Activated naive CD8-positive, alpha-beta T cell treated with anti-CD3 and anti-CD28 coated beads, Interleukin-2, amount 50 U/mL, for 24 hours (primary cell): ENCODE data around the gene PIWIL1.

Source experiments
- ATAC-seq: fragments of 150-1000 bp; cut with Tn5 transposase; one replicate; pipeline ENCODE4 v1.10.0; 2021
- DNase-seq: peaks from one replicate; pipeline ENCODE4 v3.0.0; 2021
- H3K27ac Mint-ChIP-seq: one replicate; pipeline ENCODE4 v1.8.0; 2021; ENCODE audit warnings: mild to moderate bottlenecking, mixed read lengths
- H3K27me3 Mint-ChIP-seq: one replicate; pipeline ENCODE4 v1.8.0; 2021; ENCODE audit warnings: mixed read lengths
- H3K36me3 Mint-ChIP-seq: one replicate; pipeline ENCODE4 v1.8.0; 2021; ENCODE audit warnings: low read depth, mixed read lengths
- H3K4me1 Mint-ChIP-seq: one replicate; pipeline ENCODE4 v1.8.0; 2021; ENCODE audit warnings: mixed read lengths
- H3K4me3 Mint-ChIP-seq: one replicate; pipeline ENCODE4 v1.8.0; 2021; ENCODE audit warnings: mild to moderate bottlenecking, moderate library complexity, mixed read lengths
- H3K9me3 Mint-ChIP-seq: one replicate; pipeline ENCODE4 v1.8.0; 2021; ENCODE audit warnings: mixed read lengths

The PIWIL1 gene

GRCh38 chr12:130337488-130338303, at the start of gene PIWIL1:
TSS of gene PIWIL1 (plus strand) at chr12:130337887. CDS start at chr12:130342592, 4,705 bp downstream.
- H3K36me3 Mint-ChIP-seq = no peaks in the 10 kb centered on the region

GRCh38 chr12:130288206-130288605, 49.5 kb upstream of the PIWIL1 start:
- H3K36me3 Mint-ChIP-seq = no peaks in the 10 kb centered on the region
- H3K27me3 Mint-ChIP-seq = peaks cover 9% of the 10 kb centered on the region
- H3K4me3 Mint-ChIP-seq = no peak overlapping the region
- ATAC-seq = no peak
- no peaks in the 10 kb centered on the region for H3K4me1 Mint-ChIP-seq
- peaks cover 26% of the 10 kb centered on the region for H3K9me3 Mint-ChIP-seq
- no peak overlapping the region for H3K27ac Mint-ChIP-seq
- DNase-seq = no peak

More at GRCh38 chr12:130337488-130338303, at the start of gene PIWIL1:
- Mint-ChIP-seq H3K4me1 (peaks cover 2% of the 10 kb centered on the region), H3K27ac (no peak within 1 kb of the TSS), H3K4me3 (no peak within 1 kb of the TSS), H3K27me3 (peaks cover 23% of the 10 kb centered on the region), H3K9me3 (no peaks in the 10 kb centered on the region)
- DNase-seq = no peak
- ATAC-seq = no peak

GRCh38 chr12:130288691-130289090, 49.0 kb upstream of the PIWIL1 start:
- Mint-ChIP-seq H3K27ac (no peak overlapping the region), H3K27me3 (peaks cover 9% of the 10 kb centered on the region), H3K9me3 (peaks cover 26% of the 10 kb centered on the region), H3K36me3 (no peaks in the 10 kb centered on the region), H3K4me3 (no peak overlapping the region), H3K4me1 (no peaks in the 10 kb centered on the region)
- DNase-seq = no peak
- ATAC-seq = no peak

- peaks cover 5% of the 10 kb centered on the region for H3K27me3 Mint-ChIP-seq
- H3K4me1 Mint-ChIP-seq = no peaks in the 10 kb centered on the region
- H3K36me3 Mint-ChIP-seq = no peaks in the 10 kb centered on the region
- DNase-seq (no peak), ATAC-seq (no peak)
- H3K27ac Mint-ChIP-seq = no peak overlapping the region
- no peak overlapping the region for H3K4me3 Mint-ChIP-seq
- peaks cover 16% of the 10 kb centered on the region for H3K9me3 Mint-ChIP-seq
Observed at GRCh38 chr12:130290114-130290513, 47.6 kb upstream of the PIWIL1 start.

GRCh38 chr12:130298322-130299021, 39.2 kb upstream of the PIWIL1 start:
- Mint-ChIP-seq H3K4me3 (no peak overlapping the region), H3K27ac (no peak overlapping the region), H3K36me3 (no peaks in the 10 kb centered on the region), H3K27me3 (no peaks in the 10 kb centered on the region), H3K9me3 (peaks cover 8% of the 10 kb centered on the region), H3K4me1 (no peaks in the 10 kb centered on the region)
- DNase-seq (no peak), ATAC-seq (no peak)

- no peak overlapping the region for H3K4me3 Mint-ChIP-seq
- H3K27me3 Mint-ChIP-seq = no peaks in the 10 kb centered on the region
- H3K36me3 Mint-ChIP-seq = no peaks in the 10 kb centered on the region
- DNase-seq (no peak), ATAC-seq (no peak)
- no peaks in the 10 kb centered on the region for H3K4me1 Mint-ChIP-seq
- peaks cover 8% of the 10 kb centered on the region for H3K9me3 Mint-ChIP-seq
- no peak overlapping the region for H3K27ac Mint-ChIP-seq
Observed at GRCh38 chr12:130299574-130299973, 38.1 kb upstream of the PIWIL1 start.

- H3K4me1 Mint-ChIP-seq = no peaks in the 10 kb centered on the region
- no peak for ATAC-seq
- no peak overlapping the region for H3K4me3 Mint-ChIP-seq
- no peak for DNase-seq
- H3K27ac Mint-ChIP-seq = no peak overlapping the region
- no peaks in the 10 kb centered on the region for H3K36me3 Mint-ChIP-seq
- no peaks in the 10 kb centered on the region for H3K27me3 Mint-ChIP-seq
- H3K9me3 Mint-ChIP-seq = peaks cover 8% of the 10 kb centered on the region
Observed at GRCh38 chr12:130300090-130300489, 37.6 kb upstream of the PIWIL1 start.

GRCh38 chr12:130300737-130301535, 36.8 kb upstream of the PIWIL1 start:
- H3K9me3 Mint-ChIP-seq = peaks cover 8% of the 10 kb centered on the region
- H3K4me3 Mint-ChIP-seq = no peak overlapping the region
- no peaks in the 10 kb centered on the region for H3K27me3 Mint-ChIP-seq
- H3K27ac Mint-ChIP-seq = no peak overlapping the region
- DNase-seq = no peak
- no peaks in the 10 kb centered on the region for H3K4me1 Mint-ChIP-seq
- H3K36me3 Mint-ChIP-seq = no peaks in the 10 kb centered on the region
- no peak for ATAC-seq

GRCh38 chr12:130301559-130301958, 36.1 kb upstream of the PIWIL1 start:
- no peak overlapping the region for H3K27ac Mint-ChIP-seq
- ATAC-seq = no peak
- no peak overlapping the region for H3K4me3 Mint-ChIP-seq
- no peak for DNase-seq
- H3K36me3 Mint-ChIP-seq = no peaks in the 10 kb centered on the region
- peaks cover 8% of the 10 kb centered on the region for H3K9me3 Mint-ChIP-seq
- H3K27me3 Mint-ChIP-seq = no peaks in the 10 kb centered on the region
- no peaks in the 10 kb centered on the region for H3K4me1 Mint-ChIP-seq

- no peaks in the 10 kb centered on the region for H3K27me3 Mint-ChIP-seq
- H3K4me1 Mint-ChIP-seq = no peaks in the 10 kb centered on the region
- DNase-seq (no peak), ATAC-seq (no peak)
- H3K36me3 Mint-ChIP-seq = no peaks in the 10 kb centered on the region
- H3K27ac Mint-ChIP-seq = no peak overlapping the region
- peaks cover 8% of the 10 kb centered on the region for H3K9me3 Mint-ChIP-seq
- no peak overlapping the region for H3K4me3 Mint-ChIP-seq
Observed at GRCh38 chr12:130303781-130304180, 33.9 kb upstream of the PIWIL1 start.

GRCh38 chr12:130307859-130308258, 29.8 kb upstream of the PIWIL1 start:
- H3K9me3 Mint-ChIP-seq = no peaks in the 10 kb centered on the region
- H3K4me3 Mint-ChIP-seq = no peak overlapping the region
- no peak overlapping the region for H3K27ac Mint-ChIP-seq
- H3K36me3 Mint-ChIP-seq = no peaks in the 10 kb centered on the region
- no peaks in the 10 kb centered on the region for H3K27me3 Mint-ChIP-seq
- no peak for DNase-seq
- H3K4me1 Mint-ChIP-seq = no peaks in the 10 kb centered on the region
- no peak for ATAC-seq

- Mint-ChIP-seq H3K4me3 (no peak overlapping the region), H3K4me1 (no peaks in the 10 kb centered on the region), H3K27ac (no peak overlapping the region), H3K27me3 (no peaks in the 10 kb centered on the region), H3K9me3 (no peaks in the 10 kb centered on the region), H3K36me3 (no peaks in the 10 kb centered on the region)
- DNase-seq = no peak
- no peak for ATAC-seq
Observed at GRCh38 chr12:130308393-130308792, 29.3 kb upstream of the PIWIL1 start.

GRCh38 chr12:130316251-130316650, 21.4 kb upstream of the PIWIL1 start:
- H3K9me3 Mint-ChIP-seq = peaks cover 4% of the 10 kb centered on the region
- H3K27me3 Mint-ChIP-seq = peaks cover 3% of the 10 kb centered on the region
- ATAC-seq (no peak), DNase-seq (no peak)
- no peak overlapping the region for H3K4me3 Mint-ChIP-seq
- H3K27ac Mint-ChIP-seq = no peak overlapping the region
- H3K36me3 Mint-ChIP-seq = no peaks in the 10 kb centered on the region
- H3K4me1 Mint-ChIP-seq = peaks cover 5% of the 10 kb centered on the region

GRCh38 chr12:130320536-130320935, 17.2 kb upstream of the PIWIL1 start:
- peaks cover 4% of the 10 kb centered on the region for H3K27me3 Mint-ChIP-seq
- DNase-seq (no peak), ATAC-seq (no peak)
- no peak overlapping the region for H3K4me3 Mint-ChIP-seq
- no peaks in the 10 kb centered on the region for H3K36me3 Mint-ChIP-seq
- H3K4me1 Mint-ChIP-seq = peaks cover 5% of the 10 kb centered on the region
- H3K9me3 Mint-ChIP-seq = no peaks in the 10 kb centered on the region
- no peak overlapping the region for H3K27ac Mint-ChIP-seq
